Esophagus muscularis mucosa (tissue), 4 donors: ENCODE data around the gene CD40. TPM values are rescaled to one million over a fixed set of nuclear protein-coding genes. Genes with fewer than 3 reads are reported as not detected.

Experiments
- DNase-seq: peaks from one replicate; pipeline ENCODE4 v3.0.0-alpha.2; 2017; ENCODE audit errors: extremely low spot score
- H3K27ac ChIP-seq, 4 donors: fragments of 200-600 bp; sonication (generic); replicated peaks in 1 of 4; 1 replicate in 3 of 4; 2 replicates in 1 of 4; pipeline ENCODE4 v1.5.1; 2016 to 2019; ENCODE audit warnings: mild to moderate bottlenecking in 1 of 4
- H3K27me3 ChIP-seq, 4 donors: fragments of 200-600 bp; sonication (generic); one replicate each; pipeline versions ENCODE4 v1.5.1 to v1.6.0; 2016 to 2019
- H3K36me3 ChIP-seq, 4 donors: fragments of 200-600 bp; sonication (generic); one replicate each; pipeline ENCODE4 v1.5.1; 2016 to 2019
- H3K4me1 ChIP-seq, 4 donors: fragments of 200-600 bp; sonication (generic); one replicate each; pipeline ENCODE4 v1.5.1; 2016 to 2019
- H3K4me3 ChIP-seq, 4 donors: fragments of 200-600 bp; sonication (generic); 1 replicate in 2 of 4; 2 replicates in 2 of 4; pipeline ENCODE4 v1.5.1; 2016 to 2019; ENCODE audit warnings: mild to moderate bottlenecking in 4 of 4, moderate library complexity in 1 of 4
- H3K9me3 ChIP-seq, 4 donors: fragments of 200-600 bp; sonication (generic); 1 replicate in 3 of 4; 2 replicates in 1 of 4; pipeline ENCODE4 v1.5.1; 2016 to 2019
- CTCF ChIP-seq, 3 experiments: fragments of 200-600 bp in 2 of 3; fragments of 450-650 bp in 1 of 3; sonication (generic) in 2 of 3; IDR thresholded peaks; one replicate each; pipeline ENCODE4 v1.5.1; 2017 to 2019; ENCODE audit warnings: antibody characterized with exemption in 3 of 3, mild to moderate bottlenecking in 2 of 3, moderate library complexity in 1 of 3
- EP300 ChIP-seq: sonication (generic); formaldehyde crosslinking; IDR thresholded peaks from one replicate; pipeline ENCODE4 v1.6.1; 2017; ENCODE audit warnings: antibody characterized with exemption
- POLR2A ChIP-seq: fragments of 450-650 bp; IDR thresholded peaks from one replicate; pipeline ENCODE4 v1.6.1; 2017; ENCODE audit warnings: antibody characterized with exemption, moderate library complexity, mild to moderate bottlenecking, low read depth
- POLR2AphosphoS5 ChIP-seq, 2 donors: sonication (generic); formaldehyde crosslinking; IDR thresholded peaks; one replicate each; pipeline ENCODE4 v1.6.1; 2017; ENCODE audit warnings: antibody characterized with exemption in 2 of 2
- WGBS: methylation state at CpG from one replicate; pipeline ENCODE4 v1.1.5; 2018; 5-methylcytosine and 5-hydroxymethylcytosine counted together
- intact Hi-C: fragments of 100-400 bp; cut with DNase I; formaldehyde crosslinking; loops from one replicate; pipeline ENCODE4 v1.15.1; 2023
- total RNA-seq, 4 donors: library from RNA; depleted of rRNA; stranded (reverse); fragments of >200 nt; gene quantifications; one replicate each; pipeline versions ENCODE4 v1.1.0 to v1.2.1, GENCODE V29; 2016

The CD40 gene
- total RNA-seq, 4 donors from 2014 or later: 10.0 to 21.6 (median 16.9) TPM

GRCh38 chr20:46073443-46073842, 44.7 kb upstream of the CD40 start:
- peaks cover 0 to 1% (median 0%) of the 10 kb centered on the region in 4 donors for H3K4me1 ChIP-seq

GRCh38 chr20:46074006-46074405, 44.1 kb upstream of the CD40 start:
- 78% methylated on average over 3 of the region's 3 CpGs for WGBS

More at GRCh38 chr20:46073443-46073842, 44.7 kb upstream of the CD40 start:
- TF ChIP-seq CTCF (IDR thresholded peaks at IDR 0.05): no peak
- TF ChIP-seq POLR2A: no peak
- no peak for TF ChIP-seq EP300
- TF ChIP-seq POLR2AphosphoS5 (IDR thresholded peaks at IDR 0.05): no peak
- intact Hi-C loops: no loop called here
- peak; percentile 45 for DNase-seq
- Histone ChIP-seq H3K27ac (no peak overlapping the region), H3K27me3 (no peaks in the 10 kb centered on the region), H3K4me3 (no peak overlapping the region), H3K9me3 (no peaks in the 10 kb centered on the region), H3K36me3 (peaks cover 16 to 62% (median 55%) of the 10 kb centered on the region in 4 donors)
- WGBS: 86% methylated on average over 3 of the region's 3 CpGs

GRCh38 chr20:46076806-46077205, 41.3 kb upstream of the CD40 start:
- DNase-seq: peak; percentile 17
- Histone ChIP-seq H3K27ac (no peak overlapping the region), H3K4me1 (peaks cover 4 to 30% (median 27%) of the 10 kb centered on the region in 4 donors), H3K36me3 (peaks cover 6 to 53% (median 44%) of the 10 kb centered on the region in 4 donors), H3K4me3 (no peak overlapping the region), H3K9me3 (no peaks in the 10 kb centered on the region), H3K27me3 (no peaks in the 10 kb centered on the region)
- 81% methylated on average over 7 of the region's 7 CpGs for WGBS
- intact Hi-C loops: no loop called here
- TF ChIP-seq POLR2AphosphoS5 (IDR thresholded peaks at IDR 0.05): no peak

More at GRCh38 chr20:46074006-46074405, 44.1 kb upstream of the CD40 start:
- Histone ChIP-seq H3K4me3 (no peak overlapping the region), H3K27me3 (no peaks in the 10 kb centered on the region), H3K9me3 (no peaks in the 10 kb centered on the region), H3K27ac (no peak overlapping the region), H3K4me1 (peaks cover 0 to 7% (median 3%) of the 10 kb centered on the region in 4 donors), H3K36me3 (peaks cover 15 to 62% (median 55%) of the 10 kb centered on the region in 4 donors)
- no peak for DNase-seq
- TF ChIP-seq EP300: no peak
- no peak for TF ChIP-seq CTCF (IDR thresholded peaks at IDR 0.05)
- no peak for TF ChIP-seq POLR2A
- TF ChIP-seq POLR2AphosphoS5 (IDR thresholded peaks at IDR 0.05): no peak
- intact Hi-C loops: no loop called here

GRCh38 chr20:46077642-46078305, 40.3 kb upstream of the CD40 start:
- DNase-seq: no peak
- H3K27me3 ChIP-seq: no peaks in the 10 kb centered on the region
- no peak overlapping the region for H3K4me3 ChIP-seq
- intact Hi-C loops: no loop called here
- peaks cover 6 to 53% (median 44%) of the 10 kb centered on the region in 4 donors for H3K36me3 ChIP-seq
- no peak for TF ChIP-seq POLR2AphosphoS5 (IDR thresholded peaks at IDR 0.05)
- TF ChIP-seq EP300: no peak
- TF ChIP-seq POLR2A: no peak
- TF ChIP-seq CTCF (IDR thresholded peaks at IDR 0.05): no peak
- no peak overlapping the region for H3K27ac ChIP-seq
- H3K9me3 ChIP-seq: no peaks in the 10 kb centered on the region
- peaks cover 10 to 40% (median 37%) of the 10 kb centered on the region in 4 donors for H3K4me1 ChIP-seq
- WGBS: 94% methylated on average over 8 of the region's 8 CpGs

GRCh38 chr20:46078954-46079353, 39.2 kb upstream of the CD40 start:
- intact Hi-C loops: no loop called here
- peaks cover 6 to 52% (median 40%) of the 10 kb centered on the region in 4 donors for H3K36me3 ChIP-seq
- no peak overlapping the region for H3K27ac ChIP-seq
- no peaks in the 10 kb centered on the region for H3K27me3 ChIP-seq
- DNase-seq: peak; percentile 45
- no peaks in the 10 kb centered on the region for H3K9me3 ChIP-seq
- WGBS: 78% methylated on average over 7 of the region's 7 CpGs
- H3K4me3 ChIP-seq: no peak overlapping the region
- TF ChIP-seq EP300: no peak
- no peak for TF ChIP-seq POLR2AphosphoS5 (IDR thresholded peaks at IDR 0.05)
- TF ChIP-seq CTCF (IDR thresholded peaks at IDR 0.05): no peak
- TF ChIP-seq POLR2A: no peak
- H3K4me1 ChIP-seq: peaks cover 21 to 52% (median 49%) of the 10 kb centered on the region in 4 donors
